B cell (primary cell): Measurements from ENCODE around the gene RASD1. TPM values are rescaled to one million over a fixed set of nuclear protein-coding genes. Genes with fewer than 3 reads are reported as not detected.

ENCODE experiments used
- ATAC-seq: fragments of 200-7000 bp; cut with Tn5 transposase; one replicate; pipeline ENCODE4 v1.10.0; 2021; ENCODE audit warnings: low read depth, mild to moderate bottlenecking, moderate number of reproducible peaks, moderate library complexity
- CTCF ChIA-PET: fragments of 350-600 bp; sonication (Branson Sonifier 250); formaldehyde crosslinking; loops from one replicate; lab custom pipeline; 2021; ENCODE audit warnings: antibody characterized with exemption, inconsistent platforms; lab: Charles Lee
- POLR2A ChIA-PET: fragments of 350-600 bp; sonication (Branson Sonifier 250); formaldehyde crosslinking; loops from one replicate; lab custom pipeline; 2021; ENCODE audit warnings: antibody characterized with exemption; lab: Charles Lee
- DNase-seq: peaks from one replicate; pipeline ENCODE4 v3.0.0; 2013
- H2AFZ ChIP-seq: 2 replicates; pipeline ENCODE4 v1.6.1; 2012; ENCODE audit warnings: mild to moderate bottlenecking, low read depth, low read length; ENCODE audit not compliant: insufficient read depth, poor library complexity, severe bottlenecking
- H3K27ac ChIP-seq, 2 donors: 1 replicate in 1 of 2; 2 replicates in 1 of 2; pipeline ENCODE4 v1.5.1; 2012 to 2013; ENCODE audit warnings: low read length in 2 of 2, mild to moderate bottlenecking in 2 of 2, moderate library complexity in 1 of 2
- H3K27me3 ChIP-seq, 4 experiments: fragments of 200-600 bp in 1 of 4; sonication (generic) in 1 of 4; replicated peaks in 1 of 4; 1 replicate in 2 of 4; 2 replicates in 2 of 4; pipeline versions ENCODE4 v1.6.1 to v1.7.0; 2013 to 2016; ENCODE audit warnings: low read length in 3 of 4, mild to moderate bottlenecking in 2 of 4, mixed read lengths in 1 of 4, moderate library complexity in 1 of 4; ENCODE audit not compliant: insufficient read depth in 4 of 4, control insufficient read depth in 3 of 4; ENCODE audit errors: control extremely low read depth in 1 of 4
- H3K36me3 ChIP-seq, 2 experiments: replicated peaks in 1 of 2; 1 replicate in 1 of 2; 2 replicates in 1 of 2; pipeline versions ENCODE4 v1.6.1 to v1.7.1; 2013; ENCODE audit warnings: low read length in 1 of 2; ENCODE audit not compliant: insufficient read depth in 2 of 2, control insufficient read depth in 1 of 2; ENCODE audit errors: control extremely low read depth in 1 of 2, extremely low read depth in 1 of 2
- H3K4me1 ChIP-seq, 2 donors: fragments of 200-600 bp in 1 of 2; sonication (generic) in 1 of 2; 1 replicate in 1 of 2; 2 replicates in 1 of 2; pipeline versions ENCODE4 v1.5.1 to v1.6.1; 2013 to 2017; ENCODE audit warnings: low read length in 2 of 2; ENCODE audit not compliant: control insufficient read depth in 2 of 2, insufficient read depth in 2 of 2
- H3K4me2 ChIP-seq: replicated peaks from 2 replicates; pipeline ENCODE3; 2012; ENCODE audit warnings: mild to moderate bottlenecking, low read depth, low read length; ENCODE audit not compliant: poor library complexity, severe bottlenecking
- H3K4me3 ChIP-seq, 5 experiments: fragments of 200-600 bp in 1 of 5; sonication (generic) in 1 of 5; 1 replicate in 3 of 5; 2 replicates in 2 of 5; pipeline versions ENCODE4 v1.5.1 to v1.7.0; 2011 to 2016; ENCODE audit warnings: low read length in 4 of 5, mild to moderate bottlenecking in 4 of 5, low read depth in 2 of 5, control low read depth in 1 of 5, moderate library complexity in 1 of 5; ENCODE audit not compliant: insufficient read depth in 1 of 5; ENCODE audit errors: control extremely low read depth in 1 of 5, extremely low read depth in 1 of 5
- H3K79me2 ChIP-seq: fragments of 200-600 bp; sonication (generic); one replicate; pipeline ENCODE4 v1.6.0; 2016; ENCODE audit warnings: low read length; ENCODE audit not compliant: control insufficient read depth, insufficient read depth
- H3K9ac ChIP-seq: fragments of 200-600 bp; sonication (generic); 2 replicates; pipeline ENCODE4 v1.6.1; 2017; ENCODE audit warnings: mild to moderate bottlenecking, low read length, moderate library complexity
- H3K9me3 ChIP-seq, 3 donors: one replicate each; pipeline versions ENCODE4 v1.6.1 to v1.7.1; 2013; ENCODE audit warnings: low read length in 2 of 3; ENCODE audit not compliant: control insufficient read depth in 2 of 3, insufficient read depth in 1 of 3; ENCODE audit errors: control extremely low read depth in 1 of 3
- H4K20me1 ChIP-seq: 2 replicates; pipeline ENCODE4 v1.6.0; 2012; ENCODE audit warnings: mild to moderate bottlenecking, low read length; ENCODE audit not compliant: insufficient read depth, control insufficient read depth, poor library complexity, severe bottlenecking
- H3K27ac Mint-ChIP-seq: one replicate; pipeline ENCODE4 v1.8.0; 2021; ENCODE audit warnings: mixed read lengths
- H3K27me3 Mint-ChIP-seq: one replicate; pipeline ENCODE4 v1.8.0; 2021; ENCODE audit warnings: mixed read lengths
- H3K4me1 Mint-ChIP-seq: one replicate; pipeline ENCODE4 v1.8.0; 2021; ENCODE audit warnings: mixed read lengths
- H3K4me3 Mint-ChIP-seq: one replicate; pipeline ENCODE4 v1.8.0; 2021; ENCODE audit warnings: mixed read lengths
- H3K9me3 Mint-ChIP-seq: one replicate; pipeline ENCODE4 v1.8.0; 2022; ENCODE audit warnings: mixed read lengths; ENCODE audit not compliant: insufficient read depth
- CTCF ChIP-seq: fragments of 200-600 bp; IDR thresholded peaks from one replicate; pipeline ENCODE4 v1.8.0; 2022; ENCODE audit warnings: antibody characterized with exemption, mild to moderate bottlenecking
- EZH2 ChIP-seq: IDR thresholded peaks from 2 replicates; pipeline ENCODE4 v1.6.1; 2012; ENCODE audit warnings: borderline replicate concordance, low read depth, mild to moderate bottlenecking, moderate library complexity, low read length; ENCODE audit not compliant: insufficient read depth, poor library complexity, severe bottlenecking
- WGBS: methylation state at CpG from one replicate; pipeline ENCODE4 v1.1.5; 2013; ENCODE audit warnings: missing lambda C conversion rate; ENCODE audit not compliant: insufficient coverage; 5-methylcytosine and 5-hydroxymethylcytosine counted together
- intact Hi-C: fragments of 100-400 bp; cut with micrococcal nuclease; formaldehyde crosslinking; loops from one replicate; pipeline ENCODE4 v1.10.0; 2022
- polyA plus RNA-seq: library from polyadenylated mRNA; depleted of rRNA; stranded (reverse); fragments of >200 nt; gene quantifications from 2 replicates; pipeline ENCODE4 v1.2.3, GENCODE V29; 2012
- total RNA-seq, 2 donors: library from RNA; stranded (reverse); fragments of 120-200 nt in 1 of 2; gene quantifications; 1 replicate in 1 of 2; 2 replicates in 1 of 2; pipeline versions ENCODE4 v1.2.3 to v1.2.4, GENCODE V29; 2013 to 2022

Gene RASD1
- total and polyA plus RNA-seq, 2 donors (not counting 1 experiment from before 2014, with no cell fraction given): 0.95 to 3.2 TPM

DNA sequence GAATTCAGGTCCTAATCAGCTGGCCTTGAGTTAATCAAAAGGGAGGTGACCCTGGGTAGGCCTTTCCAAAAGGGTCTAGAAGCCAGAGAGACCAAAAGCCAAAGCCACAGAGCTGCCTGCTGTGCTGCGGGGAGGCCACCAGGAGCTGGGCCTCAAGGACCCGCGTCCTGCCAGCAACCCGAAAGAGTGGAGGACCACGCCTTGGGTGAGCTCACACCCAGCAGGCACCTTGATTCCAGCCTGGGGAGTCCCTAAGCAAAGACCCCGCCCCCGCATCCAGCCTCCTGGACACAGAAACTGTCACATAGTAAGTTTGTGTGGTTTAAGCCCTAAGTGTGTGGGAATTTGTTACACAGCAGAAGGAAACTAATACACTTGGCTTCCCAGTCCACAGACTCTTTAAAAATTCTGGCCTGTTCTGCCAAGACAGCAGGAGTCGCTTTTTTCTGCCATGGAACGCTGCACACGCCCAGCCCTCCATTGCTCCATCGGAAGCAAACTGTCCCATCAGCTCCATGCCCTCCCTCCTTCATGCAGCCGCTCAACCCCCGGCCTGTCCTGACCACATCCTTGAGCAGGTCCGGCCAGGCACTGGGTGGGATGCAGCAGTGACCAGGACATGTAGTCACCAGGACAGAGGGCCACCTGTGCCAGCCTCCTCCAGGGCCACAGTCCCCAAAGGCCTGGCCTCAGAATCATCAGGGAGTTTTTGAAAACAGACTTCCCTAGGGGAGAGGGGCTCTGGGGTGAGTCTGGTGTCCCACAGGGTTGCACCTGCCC is 20.9 kb upstream of the RASD1 start:
- Mint-ChIP-seq H3K4me1 (no peaks in the 10 kb centered on the region), H3K9me3 (no peaks in the 10 kb centered on the region), H3K27ac (no peak overlapping the region), H3K27me3 (no peaks in the 10 kb centered on the region), H3K4me3 (no peak overlapping the region)
- Histone ChIP-seq H3K27ac (no peak overlapping the region), H3K4me2 (no peak overlapping the region), H3K79me2 (no peaks in the 10 kb centered on the region), H3K36me3 (peaks cover 0 to 3% of the 10 kb centered on the region in 2 experiments), H3K9ac (no peak overlapping the region), H2AFZ (no peak overlapping the region), H3K4me3 (no peak overlapping the region), H3K9me3 (no peaks in the 10 kb centered on the region), H4K20me1 (no peaks in the 10 kb centered on the region), H3K4me1 (no peaks in the 10 kb centered on the region), H3K27me3 (no peaks in the 10 kb centered on the region)
- intact Hi-C loops: no loop called here
- CTCF ChIA-PET: interaction anchor here (0.5 to 1.2 kb wide), 2 partner anchors 125 to 238 kb away, joined by 3 read pairs; no protein-coding TSS in a partner anchor
- WGBS: 92% methylated on average over 14 of the region's 14 CpGs
- ATAC-seq: no peak
- DNase-seq: no peak
- POLR2A ChIA-PET: no interaction called here
- TF ChIP-seq EZH2 (no peak), CTCF (no peak)
